Stimulated activated naive CD4-positive, alpha-beta T cell treated with Interleukin-2 at 50 U/mL for 16 hours (primary cell): ENCODE results near the gene SRMS.
A peak's percentile ranks its signal among the peaks of the same experiment; 100 is the strongest.

ENCODE experiments used
- DNase-seq: peaks from one replicate; lab custom pipeline; 2025; lab: John Stamatoyannopoulos, UW

The SRMS gene

DNA sequence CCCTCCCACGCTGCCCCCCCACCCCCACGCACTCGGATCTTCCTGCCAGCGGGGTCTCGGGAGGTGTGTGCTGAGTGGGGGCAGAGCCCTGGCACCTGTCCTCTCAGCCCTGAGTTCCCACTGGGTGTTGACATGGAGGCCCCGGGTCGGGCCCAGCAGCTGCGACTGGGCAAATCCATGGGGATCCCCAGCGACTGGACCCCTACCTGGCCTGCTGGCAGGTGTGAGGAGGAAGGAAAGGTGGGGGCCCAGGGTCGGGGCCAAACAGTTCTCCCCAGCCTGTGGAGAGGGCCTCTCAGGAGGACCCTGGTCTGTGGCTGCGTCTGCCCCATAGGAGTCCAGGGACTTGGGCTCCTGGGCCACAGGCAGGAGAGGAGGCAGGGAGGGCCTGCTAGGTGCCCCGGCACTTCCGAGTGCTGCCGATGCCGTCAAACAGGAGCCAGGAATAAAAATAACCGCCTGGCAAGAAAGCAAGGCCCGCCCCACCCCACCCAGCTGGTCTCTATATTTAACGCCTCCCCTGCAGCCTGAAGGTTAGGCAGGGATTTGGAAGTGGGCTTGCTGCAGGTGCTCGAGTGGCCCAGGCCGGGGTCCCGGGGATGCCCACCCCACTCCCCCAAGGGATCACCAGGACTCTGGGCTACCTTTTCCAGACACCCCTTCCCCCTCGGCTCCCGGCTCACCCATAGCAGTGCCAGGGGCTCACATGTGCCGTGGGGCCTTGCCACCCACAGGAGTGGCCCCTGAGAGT lies 47.2 kb downstream of the SRMS start:
- no peak for DNase-seq

DNA sequence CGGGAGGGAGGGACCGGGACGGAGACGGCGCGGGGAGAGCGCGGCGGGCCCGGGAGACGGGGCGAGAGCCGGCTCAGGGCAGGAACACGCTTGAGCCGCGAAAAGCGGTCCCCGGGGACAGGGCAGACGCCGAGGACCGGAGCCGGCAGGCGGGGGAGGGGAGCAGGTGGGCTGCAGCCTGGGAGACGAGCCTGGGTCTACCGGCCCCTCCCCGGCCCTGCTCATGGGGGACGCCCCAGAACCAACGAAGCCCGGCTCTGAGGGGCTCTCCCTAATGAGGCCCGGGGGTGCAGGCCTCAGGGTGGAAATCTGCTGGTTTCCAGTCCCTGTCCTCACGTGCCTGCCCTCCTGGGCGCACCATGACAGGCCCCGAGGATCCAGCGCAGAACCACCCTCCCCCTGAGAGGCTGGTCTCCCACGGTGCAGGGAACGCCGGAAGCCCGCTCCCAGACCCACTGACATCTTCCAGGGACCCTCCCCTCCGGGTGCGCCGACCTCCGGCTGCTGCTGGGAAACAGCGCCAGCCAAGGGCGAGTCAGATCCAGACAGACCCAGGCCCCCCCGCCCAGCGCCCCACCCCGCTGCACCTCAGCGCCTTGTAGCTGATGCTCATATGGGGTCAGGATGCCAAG lies 48.1 kb downstream of the SRMS start:
- no peak for DNase-seq

DNA sequence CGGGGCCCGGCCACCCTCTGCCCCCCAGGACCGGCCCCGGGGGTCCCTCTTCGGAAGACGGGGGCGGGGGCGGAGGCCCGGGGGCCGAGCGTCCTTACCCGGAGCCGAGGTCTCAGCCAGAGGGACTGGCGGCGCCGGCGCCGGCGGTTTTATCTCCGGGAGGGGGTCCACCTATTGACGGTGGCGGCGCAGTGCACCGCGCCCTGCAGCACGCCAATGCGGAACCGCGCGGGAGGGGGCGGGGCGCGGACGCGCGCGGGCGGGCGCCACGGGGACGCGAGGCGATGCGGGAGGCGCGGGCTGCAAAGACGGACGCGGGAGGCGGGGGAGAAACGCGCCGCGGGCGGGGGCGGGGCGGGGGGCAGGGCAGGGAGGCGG lies 48.6 kb downstream of the SRMS start, which contains the start of gene EEF1A2:
TSS of gene EEF1A2 (minus strand) at position 124 of the 378 bp plus-strand sequence. CDS start 1,320 bp downstream, outside the sequence.
- peak; percentile 24 for DNase-seq

DNA sequence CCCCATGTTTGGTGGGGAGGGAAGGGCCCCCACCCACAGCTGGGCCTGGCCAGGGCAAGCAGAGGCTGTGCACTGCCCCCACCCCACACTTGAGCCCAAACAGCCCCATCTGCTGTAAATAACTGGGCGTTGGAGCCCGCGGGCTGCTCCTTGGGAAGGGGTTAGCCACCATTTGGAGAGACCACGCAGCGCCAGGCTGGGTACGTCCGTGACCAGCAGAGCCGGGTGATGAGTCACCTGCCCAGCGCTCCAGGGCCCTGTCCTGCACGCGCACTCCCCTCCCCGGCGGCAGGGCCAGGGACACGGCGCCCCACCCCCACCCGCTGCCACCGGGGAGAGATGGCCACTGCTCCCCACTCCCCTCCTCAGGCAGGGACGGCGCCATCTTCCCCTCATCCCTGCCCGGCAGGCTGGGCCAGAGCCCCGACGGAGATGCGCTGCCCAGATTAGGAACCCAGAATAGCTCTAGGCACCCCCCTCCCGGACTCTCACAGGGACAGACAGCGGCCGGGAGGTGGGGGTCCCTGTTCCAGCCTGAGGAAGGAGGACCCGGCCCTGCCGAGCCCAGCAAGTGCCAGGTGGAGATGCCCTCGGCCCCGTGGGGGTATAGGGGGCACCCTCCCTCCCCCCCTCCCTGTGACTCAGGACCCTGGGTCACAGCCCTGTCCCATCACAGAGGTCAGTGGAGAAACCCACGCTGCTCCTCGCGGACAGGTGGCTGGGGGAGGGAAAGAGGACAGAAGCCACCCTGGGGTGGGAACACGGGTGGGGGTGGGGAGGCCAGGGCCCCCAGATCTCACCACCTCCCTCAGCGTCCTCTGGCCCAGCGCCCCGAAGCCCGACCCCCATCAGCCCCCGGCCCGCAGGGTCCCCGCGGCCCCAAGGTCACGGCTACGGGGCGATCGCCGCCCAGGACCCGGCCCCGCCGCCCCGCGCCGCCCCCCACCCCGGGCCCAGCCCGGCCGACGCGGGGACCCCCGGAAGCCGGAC lies 49.3 kb downstream of the SRMS start:
- no peak for DNase-seq

DNA sequence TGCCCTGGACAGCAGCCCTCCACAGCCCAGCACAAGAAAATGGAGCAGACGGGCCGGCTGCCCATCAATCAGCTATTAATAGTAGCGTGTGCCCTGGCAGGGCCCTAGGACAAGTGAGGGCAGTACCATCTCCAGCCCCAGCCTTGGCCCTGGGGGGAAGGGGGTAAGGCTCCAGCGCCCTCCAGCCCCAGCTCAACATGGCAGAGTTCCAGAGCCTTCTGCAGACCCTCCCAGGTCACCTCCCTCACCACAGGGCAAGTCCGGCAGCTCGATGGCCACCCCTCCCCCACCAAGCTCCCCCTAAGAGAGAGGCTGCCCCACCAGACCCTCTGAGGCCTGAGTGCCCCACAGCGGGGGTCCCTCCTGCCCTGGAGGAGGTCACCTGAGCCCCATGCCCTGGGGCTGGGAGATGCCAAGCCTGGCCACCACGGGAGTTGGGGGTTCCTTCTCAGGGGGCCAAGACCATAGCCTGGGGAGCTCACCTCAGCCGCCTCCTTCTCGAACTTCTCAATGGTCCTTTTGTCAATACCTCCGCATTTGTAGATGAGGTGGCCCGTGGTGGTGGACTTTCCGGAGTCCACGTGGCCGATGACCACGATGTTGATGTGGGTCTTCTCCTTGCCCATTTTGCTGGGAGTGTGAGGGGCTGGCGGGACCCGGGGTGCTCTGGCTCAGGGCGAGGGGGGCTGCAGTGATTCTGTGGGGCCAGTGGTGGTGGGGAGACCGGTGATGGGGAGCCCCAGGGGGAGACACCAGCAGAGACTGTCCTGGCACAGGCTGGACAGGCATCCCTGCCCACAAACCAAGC lies 50.2 kb downstream of the SRMS start:
- DNase-seq: no peak

DNA sequence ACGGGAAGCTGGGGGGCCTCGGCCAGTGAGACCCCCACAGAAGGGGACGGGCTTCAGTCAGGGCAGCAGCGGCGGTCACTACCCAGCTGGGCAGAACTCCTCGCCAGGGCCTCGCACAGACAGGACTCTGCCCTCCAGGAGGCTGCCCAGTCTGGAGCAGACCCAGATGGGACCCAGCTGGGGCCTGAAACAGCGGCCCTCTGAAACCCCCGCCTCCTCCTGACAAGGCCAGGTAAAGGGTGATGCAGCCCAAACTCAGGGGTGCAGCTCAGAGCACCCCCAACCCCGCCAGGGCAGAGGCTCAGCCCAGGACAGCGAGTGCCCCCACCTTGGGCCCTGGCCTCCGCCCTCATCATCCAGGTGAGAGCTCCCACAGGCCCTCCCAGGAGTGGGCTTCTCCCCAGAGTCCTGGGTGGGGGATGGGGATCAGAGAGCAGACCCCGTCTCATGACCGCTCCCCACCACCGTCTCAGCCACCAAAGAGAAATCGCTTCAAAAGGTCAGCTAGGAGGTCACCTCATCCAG lies 50.9 kb downstream of the SRMS start:
- DNase-seq: no peak

DNA sequence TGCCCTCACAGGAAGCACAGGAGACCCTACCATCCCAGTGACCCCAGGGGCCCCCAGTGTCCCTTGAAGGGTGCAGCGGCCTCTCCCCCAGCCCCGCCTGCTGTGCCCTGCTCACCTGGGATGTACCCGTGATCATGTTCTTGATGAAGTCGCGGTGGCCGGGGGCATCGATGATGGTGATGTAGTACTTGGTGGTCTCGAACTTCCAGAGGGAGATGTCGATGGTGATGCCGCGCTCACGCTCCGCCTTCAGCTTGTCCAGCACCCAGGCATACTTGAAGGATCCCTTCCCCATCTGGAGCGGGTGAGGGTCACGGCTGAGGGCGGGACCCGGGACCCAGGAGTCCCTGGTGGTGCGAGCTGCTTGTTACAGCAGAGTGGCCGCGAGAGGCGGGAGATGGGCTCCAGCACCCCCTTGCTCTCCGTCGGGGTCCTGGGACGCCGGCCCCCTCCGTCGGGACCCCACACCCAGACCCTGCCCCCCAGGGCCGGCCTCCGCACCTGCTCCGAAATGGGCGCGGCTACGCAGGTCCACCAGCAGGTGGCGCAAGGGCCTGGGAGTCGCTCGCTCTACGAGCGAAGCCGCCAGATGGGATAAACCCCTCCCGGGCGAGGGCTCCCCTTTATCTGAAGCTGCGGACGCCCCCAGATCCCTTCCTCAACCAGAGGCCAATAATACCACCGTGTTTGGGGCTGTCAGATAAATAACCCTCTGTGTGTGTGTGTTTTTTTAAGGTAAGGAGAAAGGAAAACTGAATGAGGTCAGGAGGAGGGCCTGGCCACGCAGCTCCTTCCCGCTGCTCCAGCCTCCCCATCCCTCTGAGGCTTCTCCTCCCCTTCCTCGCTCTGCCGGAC lies 51.6 kb downstream of the SRMS start:
- peak; percentile 67 for DNase-seq

DNA sequence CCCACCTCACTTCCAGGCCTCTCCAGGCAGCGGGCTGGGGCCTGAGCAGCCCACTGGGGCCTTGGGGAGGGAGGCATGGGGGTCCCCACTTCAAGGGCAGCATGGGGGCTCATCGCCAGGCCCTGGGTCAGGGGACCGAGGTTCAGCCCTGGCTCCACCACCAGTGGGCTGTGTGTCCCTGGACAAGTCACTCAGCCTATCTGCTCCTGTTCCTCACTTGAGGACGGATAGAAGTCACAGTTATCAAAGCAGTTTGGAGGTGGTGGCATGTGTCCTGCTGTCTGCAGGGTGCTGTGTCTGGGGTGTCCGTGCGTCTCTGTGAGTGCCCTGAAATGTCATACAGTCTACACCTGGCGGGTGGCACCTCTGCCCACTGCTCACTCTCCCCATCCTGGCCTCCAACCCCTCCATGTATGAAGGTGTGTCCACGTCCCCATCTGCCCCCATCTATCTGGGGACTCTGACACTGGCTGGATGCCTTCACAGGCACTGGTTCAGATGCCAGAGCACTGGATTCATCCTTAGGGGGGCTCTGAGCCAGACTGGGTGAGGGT lies 52.3 kb downstream of the SRMS start:
- DNase-seq: no peak

DNA sequence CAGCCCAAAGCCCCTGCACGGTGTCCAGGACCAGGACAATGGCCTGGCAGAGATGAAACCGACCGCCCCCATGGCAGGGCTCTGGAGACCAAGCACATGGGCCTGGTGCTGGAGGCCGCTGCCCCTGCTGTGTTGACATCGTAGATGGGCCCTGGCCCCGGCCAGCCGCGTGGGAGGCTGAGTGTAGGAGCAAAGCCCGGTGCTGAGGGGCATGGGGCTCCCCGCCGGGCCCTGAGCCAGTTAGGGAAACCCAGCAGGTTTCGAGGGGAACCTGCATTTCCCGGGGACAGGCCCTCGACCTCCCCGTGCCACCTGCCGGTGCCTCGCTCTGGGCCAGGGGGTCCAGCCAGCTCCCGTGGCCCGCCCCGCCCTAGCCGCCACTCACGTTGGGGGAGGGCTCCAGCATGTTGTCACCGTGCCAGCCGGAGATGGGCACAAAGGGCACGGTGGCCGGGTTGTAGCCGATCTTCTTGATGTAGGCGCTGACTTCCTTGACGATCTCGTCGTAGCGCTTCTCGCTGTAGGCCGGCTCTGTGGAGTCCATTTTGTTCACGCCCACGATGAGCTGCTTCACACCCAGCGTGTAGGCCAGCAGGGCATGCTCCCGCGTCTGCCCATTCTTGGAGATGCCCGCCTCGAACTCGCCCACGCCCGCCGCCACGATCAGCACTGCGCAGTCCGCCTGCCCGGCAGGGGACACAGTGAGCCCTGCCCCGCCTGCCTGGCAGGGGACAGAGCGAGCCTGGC lies 53.0 kb downstream of the SRMS start:
- DNase-seq: no peak

DNA sequence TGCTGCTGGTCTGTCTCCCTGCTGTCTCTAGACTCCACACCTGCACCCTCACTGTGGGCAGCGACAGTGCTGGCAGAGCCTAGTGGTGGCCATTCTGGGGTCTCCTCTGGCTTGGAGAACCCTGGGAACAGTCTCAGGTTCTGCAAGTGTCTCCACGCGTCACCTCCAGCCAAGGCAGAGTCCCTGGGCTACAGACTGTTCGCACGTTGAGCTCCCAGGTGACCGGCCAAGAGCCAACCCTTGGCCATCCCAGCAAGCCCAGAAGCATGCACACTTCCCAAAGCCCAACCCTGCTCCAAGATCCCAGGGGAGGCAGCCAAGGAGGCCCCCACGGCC lies 53.5 kb downstream of the SRMS start:
- DNase-seq: no peak

DNA sequence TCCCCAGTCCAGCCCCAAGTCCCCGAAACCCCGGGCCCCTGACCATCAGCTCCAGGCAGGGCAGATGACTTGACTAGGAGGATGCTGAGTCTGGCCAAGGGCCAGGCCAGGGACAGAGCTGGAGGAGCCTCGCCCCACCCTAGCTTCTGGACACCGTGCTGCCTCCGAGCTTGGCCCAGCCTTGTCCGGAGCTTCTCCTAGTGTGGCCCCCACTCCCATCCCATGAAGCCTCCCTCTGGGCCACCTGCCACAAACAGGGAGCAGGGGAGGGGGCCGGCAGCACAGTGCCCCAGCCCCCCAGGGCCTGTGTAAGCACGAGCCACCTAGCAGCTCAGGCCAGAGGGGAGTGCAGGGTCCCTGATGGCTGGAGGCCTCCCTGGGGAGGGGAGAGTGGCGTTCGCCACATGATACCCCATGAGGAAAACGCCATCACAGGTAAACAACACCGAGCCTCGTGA lies 54.0 kb downstream of the SRMS start:
- no peak for DNase-seq

DNA sequence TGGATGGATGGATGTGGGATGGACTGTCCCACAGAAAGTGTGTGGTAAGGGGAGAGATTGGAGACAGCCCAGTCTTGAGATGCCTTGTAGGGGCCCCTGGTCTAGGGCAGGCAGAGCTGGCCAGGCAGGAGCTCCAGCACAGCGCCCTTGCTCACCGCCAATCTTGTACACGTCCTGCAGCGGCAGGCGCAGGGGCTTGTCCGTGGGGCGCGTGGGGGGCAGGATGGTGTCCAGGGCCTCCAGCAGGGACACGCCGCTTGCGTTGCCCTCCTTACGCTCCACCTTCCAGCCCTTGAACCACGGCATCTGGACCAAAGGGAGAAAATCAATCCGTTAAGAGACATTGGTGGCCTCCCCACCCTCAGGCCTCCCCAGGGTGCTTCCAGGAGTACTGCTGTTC lies 54.6 kb downstream of the SRMS start:
- no peak for DNase-seq

DNA sequence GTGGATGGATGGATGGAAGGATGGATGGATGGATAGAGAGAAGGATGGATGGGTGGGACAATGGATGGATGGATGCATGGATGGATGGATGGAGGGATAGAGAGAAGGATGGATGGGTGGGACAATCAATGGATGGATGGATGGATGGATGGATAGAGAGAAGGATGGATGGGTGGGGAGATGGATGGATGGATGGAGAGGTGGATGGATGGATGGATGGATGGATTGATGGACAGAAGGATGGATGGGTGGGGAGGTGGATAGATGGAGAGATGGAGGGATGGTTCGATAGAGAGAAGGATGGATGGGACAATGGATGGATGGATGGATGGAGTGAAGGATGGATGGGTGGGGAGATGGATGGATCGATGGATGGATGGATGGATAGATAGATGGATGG lies 55.0 kb downstream of the SRMS start:
- DNase-seq: no peak

DNA sequence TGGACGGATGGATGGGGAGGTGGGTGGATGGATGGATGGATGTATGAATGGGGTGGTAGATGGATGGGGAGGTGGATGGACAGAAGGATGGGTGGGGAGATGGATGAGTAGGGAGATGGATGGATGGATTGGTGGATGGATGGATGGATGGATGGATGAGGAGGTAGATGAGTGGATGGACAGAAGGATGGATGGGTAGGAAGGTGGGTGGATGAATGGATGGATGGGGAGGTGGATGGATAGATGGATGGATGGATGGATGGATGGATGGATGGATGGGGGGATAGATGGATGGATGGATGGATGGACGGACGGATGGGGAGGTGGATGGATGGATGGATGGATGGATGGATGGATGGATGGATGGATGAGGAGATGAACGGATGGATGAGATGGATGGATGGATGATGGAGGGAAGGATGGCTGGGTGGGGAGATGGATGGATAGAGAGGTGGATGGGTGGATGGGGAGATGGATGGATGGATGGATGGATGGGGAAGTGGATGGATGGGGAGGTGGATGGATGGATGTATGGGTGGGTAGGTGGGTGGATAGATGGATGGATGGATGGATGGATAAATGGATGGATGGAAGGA lies 55.8 kb downstream of the SRMS start:
- DNase-seq: no peak

DNA sequence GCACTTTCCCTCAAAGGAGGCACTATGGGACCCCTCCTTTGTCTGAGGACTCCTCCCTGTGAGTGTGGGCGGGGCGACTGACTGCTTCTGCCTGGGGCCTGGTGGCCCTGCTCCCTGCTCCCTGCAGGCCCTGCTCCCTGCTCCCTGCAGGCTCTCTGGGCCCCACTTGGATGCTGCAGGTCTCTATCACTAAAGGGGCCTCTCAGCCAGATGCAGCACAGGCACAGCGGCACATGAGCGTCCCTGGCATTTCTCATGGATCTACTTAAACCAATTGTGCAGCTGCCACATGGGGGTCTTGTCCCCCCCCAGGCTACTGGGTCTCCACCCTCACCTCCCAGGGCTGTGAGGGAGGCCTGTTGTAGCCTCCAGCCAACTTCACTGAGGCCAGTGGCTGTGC lies 56.5 kb downstream of the SRMS start:
- DNase-seq: no peak
